Adrenal gland (tissue), 19 donors: Measurements from ENCODE around the gene ARHGAP26. TPM values are rescaled to one million over a fixed set of nuclear protein-coding genes. Genes with fewer than 3 reads are reported as not detected.
A peak's percentile ranks its signal among the peaks of the same experiment; 100 is the strongest.

ENCODE experiments used
- DNase-seq, 7 donors: peaks; one replicate each; pipeline ENCODE4 v3.0.0-alpha.2; 2019 to 2020
- H3K27ac ChIP-seq, 5 donors: fragments of 200-600 bp; sonication (generic) in 4 of 5; 1 replicate in 3 of 5; 2 replicates in 2 of 5; pipeline versions ENCODE4 v1.5.1 to v1.8.0; 2016 to 2020; ENCODE audit warnings: mild to moderate bottlenecking in 1 of 5
- H3K27me3 ChIP-seq: fragments of 200-600 bp; 2 replicates; pipeline ENCODE4 v1.8.0; 2021
- H3K36me3 ChIP-seq, 2 donors: fragments of 200-600 bp; replicated peaks in 1 of 2; 1 replicate in 1 of 2; 2 replicates in 1 of 2; pipeline versions ENCODE4 v1.5.1 to v1.8.0; 2018 to 2022
- H3K4me1 ChIP-seq, 2 donors: fragments of 200-600 bp; replicated peaks in 1 of 2; 1 replicate in 1 of 2; 2 replicates in 1 of 2; pipeline versions ENCODE4 v1.5.1 to v1.8.0; 2018 to 2021
- H3K4me3 ChIP-seq, 4 donors: fragments of 200-600 bp; sonication (generic) in 3 of 4; one replicate each; pipeline ENCODE4 v1.5.1; 2016 to 2018
- H3K9me3 ChIP-seq, 3 donors: fragments of 200-600 bp; sonication (generic) in 1 of 3; replicated peaks in 1 of 3; 1 replicate in 2 of 3; 2 replicates in 1 of 3; pipeline versions ENCODE4 v1.5.1 to v1.8.0; 2016 to 2021
- CTCF ChIP-seq, 6 experiments: fragments of 450-650 bp in 4 of 6; fragments of 200-600 bp in 2 of 6; sonication (generic) in 1 of 6; IDR thresholded peaks; 1 replicate in 5 of 6; 2 replicates in 1 of 6; pipeline versions ENCODE4 v1.5.1 to v1.8.0; 2016 to 2021; ENCODE audit warnings: antibody characterized with exemption in 6 of 6, mild to moderate bottlenecking in 2 of 6, moderate library complexity in 1 of 6
- POLR2A ChIP-seq, 2 donors: fragments of 450-650 bp; IDR thresholded peaks; one replicate each; pipeline ENCODE4 v1.6.1; 2017; ENCODE audit warnings: antibody characterized with exemption in 2 of 2, mild to moderate bottlenecking in 2 of 2, moderate library complexity in 1 of 2
- WGBS, 4 donors: extraction: QIAGEN DNeasy Blood & Tissue Kit in 2 of 4; methylation state at CpG; one replicate each; pipeline versions ENCODE4 v1.1.5 to v1.1.7; 2013 to 2017; 5-methylcytosine and 5-hydroxymethylcytosine counted together
- intact Hi-C, 2 donors: fragments of 100-400 bp; cut with DNase I; formaldehyde crosslinking; loops; one replicate each; pipeline versions ENCODE4 v1.14.1 to v1.15.0; 2022 to 2023
- long read RNA-seq, 10 donors: library from polyadenylated mRNA in 3 of 10; unstranded in 2 of 10; stranded (forward) in 1 of 10; transcript quantifications; one replicate each; pipeline ENCODE4 v2.0.0 and lab custom pipeline, GENCODE V29; 2021 to 2026
- polyA plus RNA-seq, 3 donors: library from polyadenylated mRNA; stranded (reverse); fragments of 200-250 nt in 2 of 3; fragments of 350-450 nt in 1 of 3; fragmentation: Illumina TruSeq in 1 of 3; extraction: RNeasy Lipid Tissue Mini Kit (QIAGEN cat#74804) in 1 of 3; gene quantifications; one replicate each; pipeline ENCODE4 v1.2.3, GENCODE V29; 2013 to 2014
- total RNA-seq, 9 donors: library from RNA; depleted of rRNA in 4 of 9; stranded (reverse); fragments of >200 nt in 4 of 9; fragments of 120-200 nt in 1 of 9; fragmentation: NEBNext Ultra II Directional in 1 of 9; extraction: Animal tissue kit (Norgen Biotek cat#: 25700) in 1 of 9; gene quantifications; one replicate each; pipeline versions ENCODE4 v1.1.0 to v1.2.4, GENCODE V29; 2013 to 2023
- donor health status: healthy with polysubstance abuse.
- donor health status: Bipolar disorder and iron deficiency.
- donor health status: DM: yes; HTN: yes; CAD: no.
- donor health status: DM: no; HTN: no; CAD: no.
- donor health status: DM: no; HTN: no; CAD: no.
- donor health status: DM: yes; HTN: yes; CAD: no.

ARHGAP26 gene
- total RNA-seq (10 to 100 TPM in 8 of 9 donors, 1 to 10 TPM in 1; 3.0 to 21.7 (median 12.2) TPM), polyA plus RNA-seq (1 to 10 TPM; 3.2 to 5.8 (median 5.8) TPM)
- long read RNA-seq, donor 1, partial matches to known transcripts: 0 of 1 reads
- long read RNA-seq, donor 1, other reads (novel, unspliced or antisense): 0 of 1 reads
- long read RNA-seq, donor 2: 0 reads
- long read RNA-seq, donor 3: 0 reads
- long read RNA-seq, donor 4, partial matches to known transcripts: 0 of 2 reads
- long read RNA-seq, donor 4, other reads (novel, unspliced or antisense): 2 of 2 reads
- long read RNA-seq, donor 5, partial matches to known transcripts: 0 of 7 reads
- long read RNA-seq, donor 5, other reads (novel, unspliced or antisense): 4 of 7 reads
- long read RNA-seq, donor 6, partial matches to known transcripts: 2 of 3 reads
- long read RNA-seq, donor 6, other reads (novel, unspliced or antisense): 1 of 3 reads
- long read RNA-seq, donor 7: 0 reads
- long read RNA-seq, donor 8: 0 reads
- long read RNA-seq, donor 9: 0 reads
- long read RNA-seq, donor 10: 0 reads

- no peaks in the 10 kb centered on the region for H3K36me3 ChIP-seq
- TF ChIP-seq CTCF (IDR thresholded peaks at IDR 0.05): peak in 4 of 6 experiments; percentile 10 to 42 (median 26)
- peak; percentile 96 to 98 for TF ChIP-seq POLR2A (IDR thresholded peaks at IDR 0.05)
- no peaks in the 10 kb centered on the region for H3K9me3 ChIP-seq
- peak; percentile 95 to 98 (median 97) for DNase-seq
- intact Hi-C loops: loop anchor here in 1 of 2 donors (5.0 kb wide), 1 partner anchor 58 kb away; no protein-coding TSS in a partner anchor
- H3K27ac ChIP-seq: peak within 1 kb of the TSS in 4 of 5 donors; percentile 69 to 94 (median 76)
- H3K4me3 ChIP-seq: peak within 1 kb of the TSS; percentile 42 to 88 (median 72)
- 0 to 1% (median 0%) methylated on average over 12 to 87 of the region's 87 CpGs for WGBS, 4 donors
- peaks cover 4 to 16% of the 10 kb centered on the region in 2 donors for H3K4me1 ChIP-seq
- no peaks in the 10 kb centered on the region for H3K27me3 ChIP-seq
Observed at GRCh38 chr5:142769793-142770649, at the start of gene ARHGAP26. ARHGAP26 (plus strand) TSS chr5:142770377; CDS start chr5:142770762, 385 bp downstream.

- peak in 1 of 7 donors; percentile 77 for DNase-seq
- no peak overlapping the region for H3K27ac ChIP-seq
- H3K36me3 ChIP-seq: no peaks in the 10 kb centered on the region
- WGBS, 4 donors: 84 to 91% (median 84%) methylated on average over 6 to 13 of the region's 13 CpGs
- TF ChIP-seq CTCF (IDR thresholded peaks at IDR 0.05) (no peak), POLR2A (IDR thresholded peaks at IDR 0.05) (no peak)
- H3K27me3 ChIP-seq: no peaks in the 10 kb centered on the region
- no peaks in the 10 kb centered on the region for H3K9me3 ChIP-seq
- intact Hi-C loops: no loop called here
- peaks cover 0 to 4% of the 10 kb centered on the region in 2 donors for H3K4me1 ChIP-seq
- H3K4me3 ChIP-seq: no peak overlapping the region
Observed at GRCh38 chr5:142720641-142721271, 49.4 kb upstream of the ARHGAP26 start.

- WGBS, 4 donors: 86 to 93% (median 88%) methylated on average over 6 of the region's 6 CpGs
- intact Hi-C loops: no loop called here
- H3K9me3 ChIP-seq: no peaks in the 10 kb centered on the region
- peaks cover 0 to 15% of the 10 kb centered on the region in 2 donors for H3K4me1 ChIP-seq
- TF ChIP-seq POLR2A (IDR thresholded peaks at IDR 0.05) (no peak), CTCF (IDR thresholded peaks at IDR 0.05) (no peak)
- H3K4me3 ChIP-seq: no peak overlapping the region
- no peaks in the 10 kb centered on the region for H3K27me3 ChIP-seq
- H3K27ac ChIP-seq: no peak overlapping the region
- no peak for DNase-seq
- H3K36me3 ChIP-seq: no peaks in the 10 kb centered on the region
Observed at GRCh38 chr5:142722146-142722545, 48.0 kb upstream of the ARHGAP26 start.
